ENCODE measurements around the gene ZNF777.
"Not testable (repeated sequence)": the region's sequence is repeated elsewhere in the genome, so short reads cannot be mapped to it uniquely, and the experiment has no call there.

Gene ZNF777

GRCh38 chr7:149495785-149496641 is 35.2 kb upstream of the ZNF777 start:
- peak; percentile 23 for DNase-seq
- Mint-ChIP-seq H3K27ac (peak overlapping the region; percentile 19), H3K27me3 (ENCODE audit: low read depth, poor library complexity) (peaks cover 28% of the 10 kb centered on the region)

GRCh38 chr7:149494738-149495368 is 34.0 kb upstream of the ZNF777 start:
- Mint-ChIP-seq H3K4me3 (peak overlapping the region; percentile 96), H3K27me3 (ENCODE audit: low read depth, poor library complexity) (peaks cover 16% of the 10 kb centered on the region), H3K9me3 (no peaks in the 10 kb centered on the region), H3K27ac (no peak overlapping the region), H3K4me1 (peaks cover 25% of the 10 kb centered on the region), H3K36me3 (ENCODE audit: low read depth) (peaks cover 40% of the 10 kb centered on the region)
- no peak for TF ChIP-seq CTCF (IDR thresholded peaks at IDR 0.05)
- DNase-seq = no peak

More at GRCh38 chr7:149495785-149496641, 35.2 kb upstream of the ZNF777 start:
- Mint-ChIP-seq H3K4me1 (peaks cover 25% of the 10 kb centered on the region), H3K4me3 (peak overlapping the region; percentile 96), H3K36me3 (ENCODE audit: low read depth) (peaks cover 29% of the 10 kb centered on the region), H3K9me3 (no peaks in the 10 kb centered on the region)
- TF ChIP-seq CTCF (IDR thresholded peaks at IDR 0.05) = no peak

GRCh38 chr7:149493975-149494374 is 33.1 kb upstream of the ZNF777 start:
- not testable (repeated sequence) for H3K4me3 Mint-ChIP-seq; H3K27ac Mint-ChIP-seq; H3K9me3 Mint-ChIP-seq; H3K27me3 Mint-ChIP-seq (ENCODE audit: low read depth, poor library complexity); DNase-seq
- Mint-ChIP-seq H3K4me1 (peaks cover 25% of the 10 kb centered on the region), H3K36me3 (ENCODE audit: low read depth) (peaks cover 49% of the 10 kb centered on the region)

GRCh38 chr7:149493366-149493765 is 32.5 kb upstream of the ZNF777 start:
- Mint-ChIP-seq H3K4me3 (no peak overlapping the region), H3K36me3 (ENCODE audit: low read depth) (peaks cover 53% of the 10 kb centered on the region), H3K9me3 (no peaks in the 10 kb centered on the region), H3K4me1 (peaks cover 25% of the 10 kb centered on the region), H3K27ac (no peak overlapping the region), H3K27me3 (ENCODE audit: low read depth, poor library complexity) (peaks cover 1% of the 10 kb centered on the region)
- no peak for TF ChIP-seq CTCF (IDR thresholded peaks at IDR 0.05)
- DNase-seq = no peak

- Mint-ChIP-seq H3K27ac (peak overlapping the region; percentile 53), H3K4me1 (peaks cover 8% of the 10 kb centered on the region), H3K9me3 (no peaks in the 10 kb centered on the region), H3K27me3 (ENCODE audit: low read depth, poor library complexity) (no peaks in the 10 kb centered on the region), H3K4me3 (no peak overlapping the region), H3K36me3 (ENCODE audit: low read depth) (peaks cover 82% of the 10 kb centered on the region)
- DNase-seq = no peak
- TF ChIP-seq CTCF (IDR thresholded peaks at IDR 0.05) = no peak
Measured at GRCh38 chr7:149490083-149490760, 29.4 kb upstream of the ZNF777 start.

GRCh38 chr7:149489391-149490024 is 28.6 kb upstream of the ZNF777 start:
- no peak for TF ChIP-seq CTCF (IDR thresholded peaks at IDR 0.05)
- no peaks in the 10 kb centered on the region for H3K27me3 Mint-ChIP-seq (ENCODE audit: low read depth, poor library complexity)
- H3K4me3 Mint-ChIP-seq = no peak overlapping the region
- H3K9me3 Mint-ChIP-seq = no peaks in the 10 kb centered on the region
- no peak for DNase-seq
- peaks cover 89% of the 10 kb centered on the region for H3K36me3 Mint-ChIP-seq (ENCODE audit: low read depth)
- H3K4me1 Mint-ChIP-seq = peaks cover under 1% of the 10 kb centered on the region
- H3K27ac Mint-ChIP-seq = peak overlapping the region; percentile 36

Measured in nephron progenitor cell (in vitro differentiated cells).